OCI-LY7 (cell line): Measurements from ENCODE around the gene DIRAS1.

Source experiments
- EZH2phosphoT487 ChIP-seq: fragments of 200-600 bp; sonication (generic); IDR thresholded peaks from 2 replicates; pipeline ENCODE4 v1.6.1; 2018; ENCODE audit warnings: low read depth, borderline replicate concordance, mild to moderate bottlenecking, mixed run types, antibody characterized with exemption, low read length, moderate library complexity, mixed read lengths
- TF ChIP-seq, protein P1 (sequence below): fragments of 200-600 bp; sonication (generic); conservative IDR thresholded peaks from 2 replicates; pipeline ENCODE4 v1.5.1; 2014; ENCODE audit warnings: mild to moderate bottlenecking, antibody characterized with exemption, low read length, moderate library complexity, mixed read lengths

DNA sequence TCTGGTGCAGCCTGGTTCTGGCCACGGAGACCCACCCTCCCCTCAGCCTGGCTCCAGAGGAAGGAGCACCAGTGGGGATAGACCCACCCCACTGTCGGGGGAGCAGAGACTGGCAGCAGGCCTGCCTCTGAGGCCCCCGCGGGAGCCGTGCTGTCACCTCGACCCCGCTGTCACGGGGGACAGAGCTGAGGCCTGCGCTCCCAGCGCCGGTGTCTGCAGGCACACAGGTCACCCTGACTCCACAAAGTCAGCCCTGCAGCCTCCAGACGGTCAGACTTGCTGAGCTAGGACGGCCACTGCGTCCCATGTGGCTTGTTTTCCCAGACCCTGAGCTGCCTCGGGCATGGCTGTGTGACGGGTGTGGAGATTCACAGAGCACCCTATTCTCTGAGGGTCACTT is 51.0 kb downstream of the DIRAS1 start:
- TF ChIP-seq, protein P1, sequence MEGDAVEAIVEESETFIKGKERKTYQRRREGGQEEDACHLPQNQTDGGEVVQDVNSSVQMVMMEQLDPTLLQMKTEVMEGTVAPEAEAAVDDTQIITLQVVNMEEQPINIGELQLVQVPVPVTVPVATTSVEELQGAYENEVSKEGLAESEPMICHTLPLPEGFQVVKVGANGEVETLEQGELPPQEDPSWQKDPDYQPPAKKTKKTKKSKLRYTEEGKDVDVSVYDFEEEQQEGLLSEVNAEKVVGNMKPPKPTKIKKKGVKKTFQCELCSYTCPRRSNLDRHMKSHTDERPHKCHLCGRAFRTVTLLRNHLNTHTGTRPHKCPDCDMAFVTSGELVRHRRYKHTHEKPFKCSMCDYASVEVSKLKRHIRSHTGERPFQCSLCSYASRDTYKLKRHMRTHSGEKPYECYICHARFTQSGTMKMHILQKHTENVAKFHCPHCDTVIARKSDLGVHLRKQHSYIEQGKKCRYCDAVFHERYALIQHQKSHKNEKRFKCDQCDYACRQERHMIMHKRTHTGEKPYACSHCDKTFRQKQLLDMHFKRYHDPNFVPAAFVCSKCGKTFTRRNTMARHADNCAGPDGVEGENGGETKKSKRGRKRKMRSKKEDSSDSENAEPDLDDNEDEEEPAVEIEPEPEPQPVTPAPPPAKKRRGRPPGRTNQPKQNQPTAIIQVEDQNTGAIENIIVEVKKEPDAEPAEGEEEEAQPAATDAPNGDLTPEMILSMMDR = no peak
- TF ChIP-seq EZH2phosphoT487 = no peak
